ENCODE measurements around the gene FBXW7.

DNA sequence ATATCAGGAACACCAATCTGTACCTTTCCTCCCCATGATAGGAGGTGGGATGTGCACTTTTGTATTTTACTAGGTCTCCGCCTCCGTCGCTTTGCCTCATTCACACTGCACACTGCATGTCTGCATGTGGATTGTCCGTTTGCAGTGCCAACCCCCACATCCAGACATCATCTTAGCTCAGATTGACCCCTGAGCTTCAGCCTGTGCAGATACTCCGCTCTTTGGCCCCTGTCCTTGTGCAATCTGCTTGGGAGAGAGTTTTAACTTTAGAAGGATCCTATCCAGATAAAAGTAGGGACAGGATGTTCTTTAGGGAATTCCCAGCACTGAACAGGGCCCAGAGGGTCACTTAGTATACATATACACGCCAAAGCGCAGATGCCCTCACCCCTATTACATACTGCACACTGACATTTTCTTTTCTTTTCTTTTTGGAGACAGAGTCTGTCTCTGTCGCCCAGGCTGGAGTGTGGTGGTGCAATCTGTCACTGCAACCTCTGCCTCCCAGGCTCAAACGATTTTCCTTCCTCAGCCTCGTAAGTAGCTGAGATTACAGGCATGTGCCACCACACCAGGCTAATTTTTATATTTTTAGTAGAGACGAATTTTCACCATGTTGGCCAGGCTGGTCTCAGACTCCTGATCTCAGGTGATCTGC is 43.3 kb upstream of the FBXW7 start:
- TF ChIP-seq YY1 (IDR thresholded peaks at IDR 0.05; ENCODE audit: low read depth) (no peak), EP300 (IDR thresholded peaks at IDR 0.05; ENCODE audit: borderline replicate concordance) (no peak), FOXM1 (IDR thresholded peaks at IDR 0.05; ENCODE audit: borderline replicate concordance, low read depth) (no peak)
- TF ChIP-seq, protein P1, sequence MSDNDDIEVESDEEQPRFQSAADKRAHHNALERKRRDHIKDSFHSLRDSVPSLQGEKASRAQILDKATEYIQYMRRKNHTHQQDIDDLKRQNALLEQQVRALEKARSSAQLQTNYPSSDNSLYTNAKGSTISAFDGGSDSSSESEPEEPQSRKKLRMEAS (IDR thresholded peaks at IDR 0.05), result no peak
- TF ChIP-seq, protein P2, sequence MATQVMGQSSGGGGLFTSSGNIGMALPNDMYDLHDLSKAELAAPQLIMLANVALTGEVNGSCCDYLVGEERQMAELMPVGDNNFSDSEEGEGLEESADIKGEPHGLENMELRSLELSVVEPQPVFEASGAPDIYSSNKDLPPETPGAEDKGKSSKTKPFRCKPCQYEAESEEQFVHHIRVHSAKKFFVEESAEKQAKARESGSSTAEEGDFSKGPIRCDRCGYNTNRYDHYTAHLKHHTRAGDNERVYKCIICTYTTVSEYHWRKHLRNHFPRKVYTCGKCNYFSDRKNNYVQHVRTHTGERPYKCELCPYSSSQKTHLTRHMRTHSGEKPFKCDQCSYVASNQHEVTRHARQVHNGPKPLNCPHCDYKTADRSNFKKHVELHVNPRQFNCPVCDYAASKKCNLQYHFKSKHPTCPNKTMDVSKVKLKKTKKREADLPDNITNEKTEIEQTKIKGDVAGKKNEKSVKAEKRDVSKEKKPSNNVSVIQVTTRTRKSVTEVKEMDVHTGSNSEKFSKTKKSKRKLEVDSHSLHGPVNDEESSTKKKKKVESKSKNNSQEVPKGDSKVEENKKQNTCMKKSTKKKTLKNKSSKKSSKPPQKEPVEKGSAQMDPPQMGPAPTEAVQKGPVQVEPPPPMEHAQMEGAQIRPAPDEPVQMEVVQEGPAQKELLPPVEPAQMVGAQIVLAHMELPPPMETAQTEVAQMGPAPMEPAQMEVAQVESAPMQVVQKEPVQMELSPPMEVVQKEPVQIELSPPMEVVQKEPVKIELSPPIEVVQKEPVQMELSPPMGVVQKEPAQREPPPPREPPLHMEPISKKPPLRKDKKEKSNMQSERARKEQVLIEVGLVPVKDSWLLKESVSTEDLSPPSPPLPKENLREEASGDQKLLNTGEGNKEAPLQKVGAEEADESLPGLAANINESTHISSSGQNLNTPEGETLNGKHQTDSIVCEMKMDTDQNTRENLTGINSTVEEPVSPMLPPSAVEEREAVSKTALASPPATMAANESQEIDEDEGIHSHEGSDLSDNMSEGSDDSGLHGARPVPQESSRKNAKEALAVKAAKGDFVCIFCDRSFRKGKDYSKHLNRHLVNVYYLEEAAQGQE (IDR thresholded peaks at IDR 0.05; ENCODE audit: low read depth), result no peak
